Measurements from ENCODE around the gene STOM.

- TF ChIP-seq CTCF (IDR thresholded peaks at IDR 0.05) (no peak), POLR2A (IDR thresholded peaks at IDR 0.05) (no peak), POLR2AphosphoS5 (IDR thresholded peaks at IDR 0.05) (no peak), EP300 (IDR thresholded peaks at IDR 0.05; ENCODE audit: low read depth) (no peak)
Observed at GRCh38 chr9:121394292-121394691, 24.2 kb upstream of the STOM start.
